ENCODE data around the gene JAZF1. TPM values are rescaled to one million over a fixed set of nuclear protein-coding genes. Genes with fewer than 3 reads are reported as not detected.

Gene JAZF1
- total and polyA plus RNA-seq, 10 of the 15 experiments (the other 5 are each of a cell fraction or from before 2014, with no cell fraction given), result 0.04 to 0.82 (median 0.15) TPM; not detected in 3

GRCh38 chr7:27942711-27943110, 237.9 kb downstream of the JAZF1 start:
- ATAC-seq (no peak), DNase-seq (ENCODE audit: low read depth, low spot score) (no peak), FAIRE-seq (no peak)
- Histone ChIP-seq H3K27ac (ENCODE audit: control insufficient read depth, insufficient read depth) (no peak overlapping the region), H3K4me2 (ENCODE audit: control insufficient read depth, insufficient read depth) (no peak overlapping the region), H3K79me2 (ENCODE audit: control insufficient read depth, insufficient read depth, low read length) (no peaks in the 10 kb centered on the region), H3K27me3 (replicated peaks in 1 of 2; ENCODE audit: control insufficient read depth in 2 of 2, insufficient read depth in 2 of 2, low read length in 1 of 2) (peaks cover 0 to under 1% of the 10 kb centered on the region in 2 experiments; a peak in 1 of 4 replicates), H3K4me1 (ENCODE audit: control insufficient read depth, insufficient read depth, low read length) (no peaks in the 10 kb centered on the region), H3K9ac (ENCODE audit: control insufficient read depth, insufficient read depth, low read length) (no peak overlapping the region), H2AFZ (ENCODE audit: control insufficient read depth, low read depth, low read length) (no peak overlapping the region), H3K9me3 (replicated peaks; ENCODE audit: control insufficient read depth, insufficient read depth, low read length) (no peaks in the 10 kb centered on the region), H3K4me3 (no peak overlapping the region), H4K20me1 (ENCODE audit: control insufficient read depth, insufficient read depth) (no peaks in the 10 kb centered on the region), H3K36me3 (ENCODE audit: control insufficient read depth in 2 of 2, insufficient read depth in 2 of 2, low read length in 1 of 2) (no peaks in the 10 kb centered on the region)
- ChIA-PET SMC1A (ENCODE audit: uncharacterized antibody, unreplicated experiment) (no interaction called here), CTCF (no interaction called here), RAD21 (ENCODE audit: unreplicated experiment) (no interaction called here), POLR2A (no interaction called here)
- in situ Hi-C loops (cut with MboI), result no loop called here
- TF ChIP-seq PAX5 (IDR thresholded peaks at IDR 0.05; ENCODE audit: borderline replicate concordance, low read depth, low read length) (no peak), ZNF384 (IDR thresholded peaks at IDR 0.05; ENCODE audit: borderline replicate concordance, low read depth, low read length) (no peak), CREM (IDR thresholded peaks at IDR 0.05; ENCODE audit: low read depth) (no peak), CEBPB (IDR thresholded peaks at IDR 0.05; ENCODE audit: borderline replicate concordance in 1 of 2, low read depth in 2 of 2, low read length in 2 of 2) (no peak), NFXL1 (IDR thresholded peaks at IDR 0.05; ENCODE audit: borderline replicate concordance) (no peak), NR2C2 (IDR thresholded peaks at IDR 0.05; ENCODE audit: borderline replicate concordance, control insufficient read depth, insufficient read length, low read depth) (no peak), RB1 (IDR thresholded peaks at IDR 0.05; ENCODE audit: borderline replicate concordance) (no peak), TARDBP (IDR thresholded peaks at IDR 0.05; ENCODE audit: borderline replicate concordance) (no peak)
- intact Hi-C loops (cut with micrococcal nuclease; ENCODE audit: unreplicated experiment), result no loop called here
- BruUV-seq (replicated peaks), result no TSS peak
- WGBS (ENCODE audit: insufficient coverage, insufficient replicate concordance, low lambda C conversion rate, missing lambda C conversion rate), result 55% methylated on average over 8 of the region's 8 CpGs

GRCh38 chr7:27941522-27941921, 239.1 kb downstream of the JAZF1 start:
- ChIA-PET POLR2A (no interaction called here), CTCF (interaction anchor here (1.0 kb wide), 1 partner anchor 745 kb away, joined by 4 read pairs; no protein-coding TSS in a partner anchor), RAD21 (ENCODE audit: unreplicated experiment) (no interaction called here), SMC1A (ENCODE audit: uncharacterized antibody, unreplicated experiment) (no interaction called here)
- no peak overlapping the region for H3K27ac ChIP-seq (ENCODE audit: control insufficient read depth, insufficient read depth)
- no peak overlapping the region for H3K4me3 ChIP-seq
- no peak overlapping the region for H3K4me2 ChIP-seq (ENCODE audit: control insufficient read depth, insufficient read depth)
- H3K79me2 ChIP-seq (ENCODE audit: control insufficient read depth, insufficient read depth, low read length), result no peaks in the 10 kb centered on the region
- H3K4me1 ChIP-seq (ENCODE audit: control insufficient read depth, insufficient read depth, low read length), result no peaks in the 10 kb centered on the region
- DNase-seq (ENCODE audit: low read depth, low spot score) (no peak), FAIRE-seq (no peak), ATAC-seq (no peak)
- no peaks in the 10 kb centered on the region for H3K36me3 ChIP-seq (ENCODE audit: control insufficient read depth in 2 of 2, insufficient read depth in 2 of 2, low read length in 1 of 2)
- no peaks in the 10 kb centered on the region for H3K27me3 ChIP-seq (replicated peaks in 1 of 2; ENCODE audit: control insufficient read depth in 2 of 2, insufficient read depth in 2 of 2, low read length in 1 of 2)
- 18% methylated on average over 2 of the region's 2 CpGs for WGBS (ENCODE audit: insufficient coverage, insufficient replicate concordance, low lambda C conversion rate, missing lambda C conversion rate)
- in situ Hi-C loops (cut with MboI) (no loop called here), intact Hi-C loops (cut with micrococcal nuclease; ENCODE audit: unreplicated experiment) (no loop called here)
- no peaks in the 10 kb centered on the region for H4K20me1 ChIP-seq (ENCODE audit: control insufficient read depth, insufficient read depth)
- BruUV-seq (replicated peaks), result no TSS peak
- no peaks in the 10 kb centered on the region for H3K9me3 ChIP-seq (replicated peaks; ENCODE audit: control insufficient read depth, insufficient read depth, low read length)
- no peak overlapping the region for H3K9ac ChIP-seq (ENCODE audit: control insufficient read depth, insufficient read depth, low read length)
- H2AFZ ChIP-seq (ENCODE audit: control insufficient read depth, low read depth, low read length), result no peak overlapping the region
- no peak for TF ChIP-seq RELB (IDR thresholded peaks at IDR 0.05; ENCODE audit: low read depth)
- no peak for TF ChIP-seq KDM1A (IDR thresholded peaks at IDR 0.05; ENCODE audit: borderline replicate concordance)
- TF ChIP-seq SUZ12 (IDR thresholded peaks at IDR 0.05; ENCODE audit: unreplicated experiment), result no peak
- TF ChIP-seq NR2C1 (IDR thresholded peaks at IDR 0.05), result no peak
- no peak for TF ChIP-seq SMAD5 (IDR thresholded peaks at IDR 0.05; ENCODE audit: low read depth)
- no peak for TF ChIP-seq IRF5 (IDR thresholded peaks at IDR 0.05; ENCODE audit: borderline replicate concordance)
